Loucy (cell line): Measurements from ENCODE around the gene LZTFL1.

Experiments used
- H2AFZ ChIP-seq: fragments of 200-600 bp; sonication (generic); 2 replicates; pipeline ENCODE4 v1.6.0; 2016; ENCODE audit warnings: antibody characterized with exemption, mild to moderate bottlenecking, low read length, moderate library complexity
- H3F3A ChIP-seq: fragments of 200-600 bp; 2 replicates; pipeline ENCODE4 v1.6.0; 2016; ENCODE audit warnings: antibody characterized with exemption, low read depth, mild to moderate bottlenecking
- H3K27me3 ChIP-seq: fragments of 200-600 bp; sonication (generic); 2 replicates; pipeline ENCODE4 v1.6.1; 2014; ENCODE audit warnings: low read length, mild to moderate bottlenecking; ENCODE audit not compliant: insufficient read depth, poor library complexity, severe bottlenecking
- H3K36me3 ChIP-seq: fragments of 200-600 bp; sonication (generic); 2 replicates; pipeline ENCODE4 v1.6.1; 2016; ENCODE audit warnings: low read length; ENCODE audit not compliant: insufficient read depth
- H3K4me1 ChIP-seq: fragments of 200-600 bp; sonication (generic); 2 replicates; pipeline ENCODE4 v1.5.1; 2014; ENCODE audit warnings: low read length, mild to moderate bottlenecking; ENCODE audit not compliant: insufficient read depth, poor library complexity, severe bottlenecking
- H3K4me2 ChIP-seq: fragments of 200-600 bp; sonication (generic); 2 replicates; pipeline ENCODE4 v1.6.0; 2014; ENCODE audit warnings: antibody characterized with exemption, low read length, low read depth, mild to moderate bottlenecking; ENCODE audit not compliant: poor library complexity, severe bottlenecking
- H3K4me3 ChIP-seq: fragments of 200-600 bp; sonication (generic); 2 replicates; pipeline ENCODE4 v1.5.1; 2014; ENCODE audit warnings: low read length, mild to moderate bottlenecking, mixed read lengths; ENCODE audit not compliant: poor library complexity, severe bottlenecking
- H3K79me2 ChIP-seq: fragments of 200-600 bp; sonication (generic); 2 replicates; pipeline ENCODE4 v1.6.1; 2014; ENCODE audit warnings: low read length; ENCODE audit not compliant: insufficient read depth
- H3K9ac ChIP-seq: fragments of 200-600 bp; sonication (generic); 2 replicates; pipeline ENCODE4 v1.6.0; 2014; ENCODE audit warnings: mild to moderate bottlenecking, low read depth, low read length, moderate library complexity; ENCODE audit not compliant: poor library complexity, severe bottlenecking
- H3K9me2 ChIP-seq: fragments of 200-600 bp; sonication (generic); replicated peaks from 2 replicates; pipeline ENCODE4 v1.6.1; 2016; ENCODE audit warnings: low read depth, low read length, mixed read lengths
- H3K9me3 ChIP-seq: fragments of 200-600 bp; sonication (generic); 2 replicates; pipeline ENCODE4 v1.6.1; 2014; ENCODE audit warnings: mild to moderate bottlenecking, antibody characterized with exemption, low read length, low read depth; ENCODE audit not compliant: insufficient read depth
- H4K20me1 ChIP-seq: fragments of 200-600 bp; sonication (generic); 2 replicates; pipeline ENCODE4 v1.6.0; 2014; ENCODE audit warnings: antibody characterized with exemption, low read length, mild to moderate bottlenecking; ENCODE audit not compliant: insufficient read depth, poor library complexity, severe bottlenecking
- CTCF ChIP-seq: fragments of 200-600 bp; sonication (generic); conservative IDR thresholded peaks from 2 replicates; pipeline ENCODE4 v1.5.1; 2014; ENCODE audit warnings: mild to moderate bottlenecking, antibody characterized with exemption, low read length
- EZH2phosphoT487 ChIP-seq: fragments of 200-600 bp; IDR thresholded peaks from 2 replicates; pipeline ENCODE4 v1.6.1; 2018; ENCODE audit warnings: antibody characterized with exemption, mild to moderate bottlenecking, moderate library complexity, borderline replicate concordance

Gene LZTFL1

GRCh38 chr3:45775571-45776300 is 66.2 kb downstream of the LZTFL1 start:
- H3K4me2 ChIP-seq: no peak overlapping the region
- no peaks in the 10 kb centered on the region for H3F3A ChIP-seq
- H3K36me3 ChIP-seq: no peaks in the 10 kb centered on the region
- H3K4me1 ChIP-seq: no peaks in the 10 kb centered on the region
- H3K9me3 ChIP-seq: no peaks in the 10 kb centered on the region
- no peaks in the 10 kb centered on the region for H4K20me1 ChIP-seq
- no peak overlapping the region for H3K9ac ChIP-seq
- peaks cover 20% of the 10 kb centered on the region for H3K27me3 ChIP-seq
- no peaks in the 10 kb centered on the region for H3K9me2 ChIP-seq
- no peak overlapping the region for H3K4me3 ChIP-seq
- TF ChIP-seq CTCF: no peak
- TF ChIP-seq EZH2phosphoT487: no peak
- H3K79me2 ChIP-seq: no peaks in the 10 kb centered on the region
- no peak overlapping the region for H2AFZ ChIP-seq

DNA sequence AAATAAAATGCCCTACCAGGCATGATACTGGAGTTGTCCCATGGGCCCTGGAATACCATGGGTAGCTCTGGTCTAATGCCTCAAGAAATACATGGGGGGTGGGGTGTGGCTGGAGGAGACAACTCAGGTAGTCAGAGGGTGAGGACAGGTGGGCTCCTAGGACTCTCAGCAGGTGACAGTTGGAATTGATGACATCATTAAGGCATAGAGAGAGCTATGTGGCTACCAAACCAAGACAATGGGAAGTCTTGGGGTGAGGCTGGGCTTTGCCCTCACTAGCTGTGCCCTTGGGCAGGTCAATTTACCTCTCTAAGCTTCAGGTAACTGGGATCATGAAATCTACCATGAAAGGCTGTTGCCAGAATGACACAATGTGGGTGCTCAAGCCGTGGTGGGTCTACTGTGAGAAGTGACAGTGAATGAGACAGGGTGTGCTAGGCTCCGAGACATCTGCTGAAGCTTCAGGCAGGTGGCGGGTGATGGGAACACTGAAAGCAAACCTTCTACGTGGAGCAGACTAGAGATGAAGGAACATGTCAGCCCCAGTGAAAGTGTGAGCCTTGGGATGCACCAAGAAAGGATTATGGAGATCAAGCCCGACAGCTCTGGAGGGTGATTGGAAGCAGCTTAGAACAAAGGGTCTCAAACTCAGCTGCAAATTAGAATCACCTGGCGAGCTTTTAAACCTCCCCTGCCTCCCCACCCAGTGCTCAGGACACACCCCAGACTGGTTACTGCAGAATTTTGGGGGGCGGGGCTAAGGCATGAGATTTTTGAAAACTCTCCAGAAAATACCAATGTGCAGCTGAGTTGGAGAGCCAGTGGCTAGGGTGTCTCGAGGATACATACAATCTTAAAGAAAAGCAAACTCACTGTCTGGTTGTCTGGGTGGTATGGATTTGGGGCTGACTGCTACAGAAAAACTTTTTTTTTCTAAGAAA is 67.1 kb downstream of the LZTFL1 start:
- H3K4me1 ChIP-seq: no peaks in the 10 kb centered on the region
- no peaks in the 10 kb centered on the region for H3F3A ChIP-seq
- H3K4me2 ChIP-seq: no peak overlapping the region
- H3K4me3 ChIP-seq: no peak overlapping the region
- H4K20me1 ChIP-seq: no peaks in the 10 kb centered on the region
- no peak overlapping the region for H3K9ac ChIP-seq
- TF ChIP-seq CTCF: no peak
- TF ChIP-seq EZH2phosphoT487: no peak
- no peaks in the 10 kb centered on the region for H3K9me3 ChIP-seq
- H3K36me3 ChIP-seq: no peaks in the 10 kb centered on the region
- peaks cover 20% of the 10 kb centered on the region for H3K27me3 ChIP-seq
- no peak overlapping the region for H2AFZ ChIP-seq
- no peaks in the 10 kb centered on the region for H3K79me2 ChIP-seq
- H3K9me2 ChIP-seq: no peaks in the 10 kb centered on the region

DNA sequence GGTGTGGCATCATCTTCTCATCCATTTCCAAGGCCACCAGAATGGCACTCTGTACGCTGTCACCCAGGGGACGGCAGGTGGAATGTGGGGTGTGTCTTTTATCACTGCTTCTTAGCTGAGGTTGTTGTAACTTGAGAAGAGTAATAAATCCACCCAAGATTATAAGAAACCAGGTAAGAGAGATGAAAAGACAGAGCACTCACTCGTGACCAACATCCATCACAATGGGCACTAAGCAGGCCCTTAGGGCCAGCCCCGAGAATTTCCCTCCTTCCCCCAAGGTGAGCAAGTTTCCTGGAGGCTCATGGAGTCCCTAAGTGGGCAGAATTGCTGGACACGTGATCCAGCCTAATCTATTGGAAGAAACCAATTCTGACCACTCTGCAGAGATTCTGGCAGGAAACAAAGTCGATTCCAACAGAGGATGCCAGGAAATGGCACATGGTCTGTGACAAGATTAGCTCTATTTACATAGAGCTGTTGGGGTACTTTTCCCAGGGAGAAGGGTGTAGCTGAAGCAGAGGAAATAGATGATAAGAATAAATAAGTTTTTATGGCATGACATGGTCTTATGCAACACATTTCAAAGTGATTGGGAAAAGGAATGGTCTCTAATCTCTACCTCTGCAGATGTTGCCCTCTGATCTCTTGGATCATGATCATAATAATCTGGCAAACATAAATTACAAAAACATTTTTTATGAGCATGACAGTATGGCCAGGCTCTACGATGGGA is 68.0 kb downstream of the LZTFL1 start:
- TF ChIP-seq CTCF (no peak), EZH2phosphoT487 (no peak)
- H3K27me3 ChIP-seq: peaks cover 28% of the 10 kb centered on the region
- no peak overlapping the region for H2AFZ ChIP-seq
- H3K4me3 ChIP-seq: no peak overlapping the region
- H3K4me1 ChIP-seq: no peaks in the 10 kb centered on the region
- no peaks in the 10 kb centered on the region for H3K36me3 ChIP-seq
- no peaks in the 10 kb centered on the region for H3K79me2 ChIP-seq
- no peaks in the 10 kb centered on the region for H3F3A ChIP-seq
- H3K4me2 ChIP-seq: no peak overlapping the region
- H3K9me2 ChIP-seq: no peaks in the 10 kb centered on the region
- H3K9ac ChIP-seq: no peak overlapping the region
- no peaks in the 10 kb centered on the region for H3K9me3 ChIP-seq
- no peaks in the 10 kb centered on the region for H4K20me1 ChIP-seq
